AG10803 (cell line): ENCODE results near the gene TPST2.

Experiments
- DNase-seq: peaks from one replicate; pipeline ENCODE4 v3.0.0; 2010; ENCODE audit warnings: low read depth
- H3K4me3 ChIP-seq: 2 replicates; pipeline ENCODE4 v1.5.1; 2011; ENCODE audit warnings: mild to moderate bottlenecking, low read length, control low read depth
- CTCF ChIP-seq: conservative IDR thresholded peaks from 2 replicates; pipeline ENCODE4 v1.5.1; 2011; ENCODE audit warnings: mild to moderate bottlenecking, low read length, control low read depth, inconsistent platforms

TPST2 gene

GRCh38 chr22:26527167-26527566 lies 62.8 kb downstream of the TPST2 start:
- no peak overlapping the region for H3K4me3 ChIP-seq
- no peak for DNase-seq
- no peak for TF ChIP-seq CTCF

GRCh38 chr22:26525946-26526564 lies 63.9 kb downstream of the TPST2 start:
- TF ChIP-seq CTCF = no peak
- no peak overlapping the region for H3K4me3 ChIP-seq
- DNase-seq = no peak

GRCh38 chr22:26524870-26525269 lies 65.1 kb downstream of the TPST2 start:
- H3K4me3 ChIP-seq = no peak overlapping the region
- no peak for TF ChIP-seq CTCF
- DNase-seq = no peak

- no peak for TF ChIP-seq CTCF
- H3K4me3 ChIP-seq = no peak overlapping the region
- no peak for DNase-seq
Measured at GRCh38 chr22:26522592-26522991, 67.3 kb downstream of the TPST2 start.

GRCh38 chr22:26522012-26522411 lies 67.9 kb downstream of the TPST2 start:
- no peak for DNase-seq
- no peak for TF ChIP-seq CTCF
- no peak overlapping the region for H3K4me3 ChIP-seq

- no peak overlapping the region for H3K4me3 ChIP-seq
- TF ChIP-seq CTCF = no peak
- DNase-seq = no peak
Measured at GRCh38 chr22:26517429-26517828, 72.5 kb downstream of the TPST2 start.

- no peak for DNase-seq
- H3K4me3 ChIP-seq = no peak overlapping the region
- TF ChIP-seq CTCF = no peak
Measured at GRCh38 chr22:26516503-26516902, 73.4 kb downstream of the TPST2 start.
